OCI-LY1 (cell line): ENCODE data around the gene BMP2K.

ENCODE experiments used
- H2AFZ ChIP-seq: fragments of 200-600 bp; sonication (generic), shearing (Covaris generic); 2 replicates; pipeline ENCODE4 v1.6.0; 2014; ENCODE audit warnings: antibody characterized with exemption, mild to moderate bottlenecking, low read length
- H3F3A ChIP-seq: fragments of 200-600 bp; sonication (generic), shearing (Covaris generic); 2 replicates; pipeline ENCODE4 v1.6.0; 2014; ENCODE audit warnings: mild to moderate bottlenecking, antibody characterized with exemption, low read length, moderate library complexity; ENCODE audit not compliant: insufficient read depth
- H3K27ac ChIP-seq: fragments of 200-600 bp; sonication (generic); 2 replicates; pipeline ENCODE4 v1.5.1; 2014; ENCODE audit warnings: low read length, mixed run types, mild to moderate bottlenecking, low read depth; ENCODE audit not compliant: poor library complexity, severe bottlenecking
- H3K27me3 ChIP-seq: fragments of 200-600 bp; sonication (generic); 2 replicates; pipeline ENCODE4 v1.6.0; 2014; ENCODE audit warnings: antibody characterized with exemption, mild to moderate bottlenecking, low read length, moderate library complexity; ENCODE audit not compliant: insufficient read depth
- H3K36me3 ChIP-seq: fragments of 200-600 bp; sonication (generic); 2 replicates; pipeline ENCODE4 v1.6.1; 2014; ENCODE audit warnings: mild to moderate bottlenecking, antibody characterized with exemption, low read length, moderate library complexity, mixed read lengths; ENCODE audit not compliant: insufficient read depth
- H3K4me1 ChIP-seq: fragments of 200-600 bp; sonication (generic); 2 replicates; pipeline ENCODE4 v1.5.1; 2014; ENCODE audit warnings: mild to moderate bottlenecking, low read length, moderate library complexity; ENCODE audit not compliant: insufficient read depth, severe bottlenecking
- H3K4me2 ChIP-seq: fragments of 200-600 bp; sonication (generic), shearing (Covaris generic); 2 replicates; pipeline ENCODE4 v1.6.1; 2014; ENCODE audit warnings: low read length
- H3K4me3 ChIP-seq: fragments of 200-600 bp; sonication (generic); 2 replicates; pipeline ENCODE4 v1.5.1; 2014; ENCODE audit warnings: low read length, low read depth, mild to moderate bottlenecking, mixed read lengths; ENCODE audit not compliant: poor library complexity, severe bottlenecking
- H3K79me2 ChIP-seq: fragments of 200-600 bp; shearing (Covaris generic); 2 replicates; pipeline ENCODE4 v1.6.1; 2016; ENCODE audit warnings: mixed run types, low read length, mixed read lengths; ENCODE audit not compliant: insufficient read depth
- H3K9ac ChIP-seq: fragments of 200-600 bp; sonication (generic), shearing (Covaris generic); 2 replicates; pipeline ENCODE4 v1.6.1; 2014; ENCODE audit warnings: mild to moderate bottlenecking, low read length, mixed read lengths
- H3K9me2 ChIP-seq: fragments of 200-600 bp; sonication (generic), shearing (Covaris generic); 2 replicates; pipeline ENCODE4 v1.6.1; 2014; ENCODE audit warnings: low read depth, mild to moderate bottlenecking, low read length, mixed read lengths
- H3K9me3 ChIP-seq: fragments of 200-600 bp; shearing (Covaris generic); 2 replicates; pipeline ENCODE4 v1.6.1; 2014; ENCODE audit warnings: low read length, mixed read lengths
- H4K20me1 ChIP-seq: fragments of 200-600 bp; sonication (generic), shearing (Covaris generic); 2 replicates; pipeline ENCODE4 v1.6.0; 2016; ENCODE audit warnings: mild to moderate bottlenecking, low read length; ENCODE audit not compliant: insufficient read depth
- CTCF ChIP-seq: fragments of 200-600 bp; sonication (generic), shearing (Covaris generic); IDR thresholded peaks from 2 replicates; pipeline ENCODE4 v1.5.1; 2017; ENCODE audit warnings: mild to moderate bottlenecking, antibody characterized with exemption, low read length, moderate library complexity, mixed read lengths
- EZH2 ChIP-seq: fragments of 200-600 bp; sonication (generic), shearing (Covaris generic); IDR thresholded peaks from 2 replicates; pipeline ENCODE4 v1.8.0; 2017; ENCODE audit warnings: borderline replicate concordance, mixed run types, mild to moderate bottlenecking, antibody characterized with exemption, low read length, moderate library complexity, mixed read lengths

Gene BMP2K

GRCh38 chr4:78762529-78762928 is 13.6 kb upstream of the BMP2K start:
- Histone ChIP-seq H2AFZ (no peak overlapping the region), H3K4me1 (peaks cover 31% of the 10 kb centered on the region), H3F3A (no peaks in the 10 kb centered on the region), H3K27ac (no peak overlapping the region), H3K9me2 (no peaks in the 10 kb centered on the region), H3K9ac (no peak overlapping the region), H3K79me2 (no peaks in the 10 kb centered on the region), H3K27me3 (no peaks in the 10 kb centered on the region), H3K4me3 (no peak overlapping the region), H3K36me3 (no peaks in the 10 kb centered on the region), H3K4me2 (no peak overlapping the region), H3K9me3 (no peaks in the 10 kb centered on the region), H4K20me1 (no peaks in the 10 kb centered on the region)
- TF ChIP-seq CTCF (no peak), EZH2 (no peak)

GRCh38 chr4:78763251-78763650 is 12.9 kb upstream of the BMP2K start:
- Histone ChIP-seq H3K9me3 (no peaks in the 10 kb centered on the region), H3K4me2 (no peak overlapping the region), H2AFZ (no peak overlapping the region), H3K4me1 (peaks cover 35% of the 10 kb centered on the region), H3F3A (no peaks in the 10 kb centered on the region), H4K20me1 (no peaks in the 10 kb centered on the region), H3K36me3 (no peaks in the 10 kb centered on the region), H3K4me3 (no peak overlapping the region), H3K27ac (no peak overlapping the region), H3K9me2 (no peaks in the 10 kb centered on the region), H3K9ac (no peak overlapping the region), H3K27me3 (no peaks in the 10 kb centered on the region), H3K79me2 (no peaks in the 10 kb centered on the region)
- TF ChIP-seq EZH2 (no peak), CTCF (no peak)

- H3K9ac ChIP-seq: no peak overlapping the region
- no peaks in the 10 kb centered on the region for H3K27me3 ChIP-seq
- no peak overlapping the region for H3K4me3 ChIP-seq
- no peak overlapping the region for H3K27ac ChIP-seq
- no peaks in the 10 kb centered on the region for H3K9me3 ChIP-seq
- TF ChIP-seq CTCF: no peak
- no peak for TF ChIP-seq EZH2
- H3K36me3 ChIP-seq: no peaks in the 10 kb centered on the region
- H4K20me1 ChIP-seq: no peaks in the 10 kb centered on the region
- H3K79me2 ChIP-seq: no peaks in the 10 kb centered on the region
- no peaks in the 10 kb centered on the region for H3K9me2 ChIP-seq
- H3F3A ChIP-seq: no peaks in the 10 kb centered on the region
- H3K4me1 ChIP-seq: peaks cover 35% of the 10 kb centered on the region
- H2AFZ ChIP-seq: no peak overlapping the region
- no peak overlapping the region for H3K4me2 ChIP-seq
These were observed 12.3 kb upstream of the BMP2K start for GRCh38 chr4:78763763-78764387.
